HG02885 (cell line): ENCODE data around the gene RAB3C.

Experiments
- ATAC-seq: cut with Tn5 transposase; IDR thresholded peaks from one replicate; pipeline ENCODE4 v1.9.1; 2021; ENCODE audit warnings: mild to moderate bottlenecking; ENCODE audit not compliant: unreplicated experiment, poor library complexity

RAB3C gene

GRCh38 chr5:58902305-58902704, 319.4 kb downstream of the RAB3C start:
- ATAC-seq = no peak

GRCh38 chr5:58902765-58903164, 319.9 kb downstream of the RAB3C start:
- ATAC-seq = no peak

- no peak for ATAC-seq
These were observed 321.9 kb downstream of the RAB3C start for GRCh38 chr5:58904737-58905136.

- ATAC-seq = no peak
These were observed 323.1 kb downstream of the RAB3C start for GRCh38 chr5:58905944-58906343.
